Measurements from ENCODE around the gene FHL2. TPM values are rescaled to one million over a fixed set of nuclear protein-coding genes. Genes with fewer than 3 reads are reported as not detected.

The FHL2 gene
- total and polyA plus RNA-seq, 9 of the 15 experiments (the other 6 are each of a cell fraction or from before 2014, with no cell fraction given): 7.5 to 33.1 (median 23.9) TPM

GRCh38 chr2:105425936-105426625 is 27.2 kb upstream of the FHL2 start (continued):
- peak; percentile 55 for TF ChIP-seq PRDM10 (IDR thresholded peaks at IDR 0.05; ENCODE audit: partially characterized antibody)
- 0 out of 2 replicates have a peak, but pooled peaks have one; percentile 40 for TF ChIP-seq ETV5 (CRISPR knock-in tag; IDR thresholded peaks at IDR 0.05; ENCODE audit: low read depth)
- TF ChIP-seq HDGF (IDR thresholded peaks at IDR 0.05): no peak
- no peak for TF ChIP-seq MEF2A (IDR thresholded peaks at IDR 0.05; ENCODE audit: control insufficient read depth, low read depth, low read length)
- TF ChIP-seq CTCFL (IDR thresholded peaks at IDR 0.05; ENCODE audit: borderline replicate concordance, insufficient read depth, low read depth, low read length, poor library complexity, severe bottlenecking): no peak
- TF ChIP-seq NFRKB (IDR thresholded peaks at IDR 0.05; ENCODE audit: low read depth): no peak
- TF ChIP-seq USF2 (CRISPR knock-in tag; IDR thresholded peaks at IDR 0.05): no peak
- peak; percentile 81 for TF ChIP-seq ZNF263 (CRISPR knock-in tag; IDR thresholded peaks at IDR 0.05; ENCODE audit: borderline replicate concordance)
- TF ChIP-seq ZNF324 (CRISPR knock-in tag; IDR thresholded peaks at IDR 0.05): no peak
- TF ChIP-seq ZMIZ1 (IDR thresholded peaks at IDR 0.05; ENCODE audit: low read depth in 2 of 2, low read length in 2 of 2): 0 out of 4 replicates have a peak, but pooled peaks of 1 of the 2 experiments have one; percentile 29
- TF ChIP-seq ETV1 (tag; conservative IDR thresholded peaks at IDR 0.05; ENCODE audit: low read depth): peak; percentile 31; the same call in 1 of the 2 replicates
- TF ChIP-seq ZBTB7A (IDR thresholded peaks at IDR 0.05; ENCODE audit: borderline replicate concordance, control insufficient read depth, low read depth, low read length): peak; percentile 53; the same call in 1 of the 2 replicates
- TF ChIP-seq CHD1 (IDR thresholded peaks at IDR 0.05; ENCODE audit: low read length): no peak
- TF ChIP-seq ZNF124 (CRISPR knock-in tag; IDR thresholded peaks at IDR 0.05): no peak
- TF ChIP-seq MYC (IDR thresholded peaks at IDR 0.05; ENCODE audit: low read depth, low read length): 0 out of 2 replicates have a peak, but pooled peaks have one; percentile 17
- no peak for TF ChIP-seq MYC (CRISPR knock-in tag; IDR thresholded peaks at IDR 0.05; ENCODE audit: borderline replicate concordance, low read depth)
- TF ChIP-seq TAL1 (IDR thresholded peaks at IDR 0.05): peak; percentile 62
